Ovary (tissue), 9 donors: Measurements from ENCODE around the gene ADISSP. TPM values are rescaled to one million over a fixed set of nuclear protein-coding genes. Genes with fewer than 3 reads are reported as not detected.

ENCODE experiments used
- DNase-seq, 5 donors: peaks; one replicate each; pipeline ENCODE4 v3.0.0-alpha.2; 2019 to 2020
- H3K27ac ChIP-seq, 2 donors: fragments of 200-600 bp; one replicate each; pipeline versions ENCODE4 v1.5.1 to v1.8.0; 2019 to 2022
- H3K27me3 ChIP-seq: fragments of 200-600 bp; one replicate; pipeline ENCODE4 v1.8.0; 2022
- H3K36me3 ChIP-seq: fragments of 200-600 bp; sonication (generic); one replicate; pipeline ENCODE4 v1.5.1; 2019
- H3K4me1 ChIP-seq: one replicate; pipeline ENCODE4 v1.8.1; 2013; ENCODE audit warnings: mild to moderate bottlenecking, moderate library complexity; ENCODE audit not compliant: insufficient read depth
- H3K4me3 ChIP-seq: fragments of 200-600 bp; sonication (generic); one replicate; pipeline ENCODE4 v1.5.1; 2017
- H3K9me3 ChIP-seq, 2 donors: fragments of 200-600 bp in 1 of 2; sonication (generic) in 1 of 2; one replicate each; pipeline versions ENCODE4 v1.5.1 to v1.8.1; 2013 to 2019; ENCODE audit warnings: mild to moderate bottlenecking in 1 of 2, moderate library complexity in 1 of 2
- CTCF ChIP-seq, 3 donors: fragments of 450-650 bp in 2 of 3; fragments of 200-600 bp in 1 of 3; IDR thresholded peaks; one replicate each; pipeline versions ENCODE4 v1.5.1 to v1.8.0; 2016 to 2022; ENCODE audit warnings: antibody characterized with exemption in 3 of 3, mild to moderate bottlenecking in 1 of 3
- EP300 ChIP-seq: sonication (generic); formaldehyde crosslinking; IDR thresholded peaks from one replicate; pipeline ENCODE4 v1.6.1; 2017; ENCODE audit warnings: antibody characterized with exemption
- POLR2A ChIP-seq: fragments of 450-650 bp; IDR thresholded peaks from one replicate; pipeline ENCODE4 v1.6.1; 2017; ENCODE audit warnings: antibody characterized with exemption, mild to moderate bottlenecking, moderate library complexity
- WGBS, 3 donors: extraction: QIAGEN DNeasy Blood & Tissue Kit in 1 of 3; methylation state at CpG; one replicate each; pipeline versions ENCODE4 v1.1.5 to v1.1.7; 2013 to 2017; 5-methylcytosine and 5-hydroxymethylcytosine counted together
- intact Hi-C, 4 donors: fragments of 100-400 bp; cut with DNase I; formaldehyde crosslinking; loops; one replicate each; pipeline versions ENCODE4 v1.11.0 to v1.15.1; 2022 to 2023
- polyA plus RNA-seq, 2 donors: library from polyadenylated mRNA; stranded (reverse); fragments of 200-250 nt in 1 of 2; fragments of 350-450 nt in 1 of 2; fragmentation: Illumina TruSeq in 1 of 2; extraction: RNeasy Lipid Tissue Mini Kit (QIAGEN cat#74804) in 1 of 2; gene quantifications; one replicate each; pipeline ENCODE4 v1.2.3, GENCODE V29; 2013 to 2014
- total RNA-seq, 7 donors: library from RNA; depleted of rRNA in 2 of 7; stranded (reverse); fragments of >200 nt in 2 of 7; fragmentation: NEBNext Ultra II Directional in 3 of 7; extraction: Animal tissue kit (Norgen Biotek cat#: 25700) in 3 of 7; gene quantifications; one replicate each; pipeline versions ENCODE4 v1.1.0 to v1.2.4, GENCODE V29; 2016 to 2023
- donor health status: DM: no; HTN: no; CAD: no; lungs with moderate emphysema.
- donor health status: DM: no; HTN: no; CAD: no.
- donor health status: Bipolar disorder and iron deficiency.
- donor health status: DM: yes; HTN: yes; CAD: no.
- donor health status: DM: no; HTN: no; CAD: no.
- donor health status: DM: yes; HTN: yes; CAD: no.

ADISSP gene
- total and polyA plus RNA-seq, 9 donors: 11.5 to 124 (median 69.1) TPM

GRCh38 chr20:3766422-3767109 is 987 bp downstream of the ADISSP start:
- Histone ChIP-seq H3K27ac (peak overlapping the region; percentile 23 to 92), H3K9me3 (no peaks in the 10 kb centered on the region), H3K4me3 (peak overlapping the region; percentile 77), H3K36me3 (no peaks in the 10 kb centered on the region), H3K4me1 (peaks cover 15% of the 10 kb centered on the region), H3K27me3 (no peaks in the 10 kb centered on the region)
- intact Hi-C loops: loop anchor here in 1 of 4 donors (10.0 kb wide), 1 partner anchor 82 kb away; the partner anchor contains the start of gene ADAM33
- no peak for TF ChIP-seq CTCF (IDR thresholded peaks at IDR 0.05)
- WGBS, 3 donors: 5 to 9% (median 6%) methylated on average over 9 of the region's 9 CpGs
- DNase-seq: no peak

- no peak for DNase-seq
- no peaks in the 10 kb centered on the region for H3K27me3 ChIP-seq
- no peak for TF ChIP-seq CTCF (IDR thresholded peaks at IDR 0.05)
- no peak for TF ChIP-seq EP300
- TF ChIP-seq POLR2A: no peak
- H3K4me1 ChIP-seq: peaks cover 18% of the 10 kb centered on the region
- 30 to 48% (median 46%) methylated on average over 3 of the region's 3 CpGs for WGBS, 3 donors
- intact Hi-C loops: loop anchor here in 1 of 4 donors (10.0 kb wide), 1 partner anchor 81 kb away; the partner anchor contains the start of gene ADAM33
- H3K36me3 ChIP-seq: no peaks in the 10 kb centered on the region
- no peaks in the 10 kb centered on the region for H3K9me3 ChIP-seq
- H3K27ac ChIP-seq: peak overlapping the region in 1 of 2 donors; percentile 92
- no peak overlapping the region for H3K4me3 ChIP-seq
Measured at GRCh38 chr20:3765171-3765882, 2.2 kb downstream of the ADISSP start.

GRCh38 chr20:3764659-3765058 is 2.9 kb downstream of the ADISSP start:
- no peaks in the 10 kb centered on the region for H3K27me3 ChIP-seq
- H3K4me3 ChIP-seq: no peak overlapping the region
- H3K9me3 ChIP-seq: no peaks in the 10 kb centered on the region
- H3K27ac ChIP-seq: no peak overlapping the region
- WGBS, 3 donors: 79 to 89% (median 86%) methylated on average over 3 of the region's 3 CpGs
- intact Hi-C loops: loop anchor here in 1 of 4 donors (10.0 kb wide), 1 partner anchor 80 kb away; the partner anchor contains the start of gene ADAM33
- TF ChIP-seq POLR2A (no peak), CTCF (IDR thresholded peaks at IDR 0.05) (no peak), EP300 (no peak)
- no peak for DNase-seq
- H3K4me1 ChIP-seq: peaks cover 24% of the 10 kb centered on the region
- H3K36me3 ChIP-seq: no peaks in the 10 kb centered on the region

GRCh38 chr20:3763671-3764601 is 3.6 kb downstream of the ADISSP start:
- H3K36me3 ChIP-seq: no peaks in the 10 kb centered on the region
- H3K4me1 ChIP-seq: peaks cover 29% of the 10 kb centered on the region
- 82 to 89% (median 85%) methylated on average over 8 of the region's 8 CpGs for WGBS, 3 donors
- no peaks in the 10 kb centered on the region for H3K9me3 ChIP-seq
- intact Hi-C loops: loop anchor here in 1 of 4 donors (10.0 kb wide), 1 partner anchor 79 kb away; the partner anchor contains the start of gene ADAM33
- no peak overlapping the region for H3K27ac ChIP-seq
- no peak for TF ChIP-seq EP300
- H3K27me3 ChIP-seq: no peaks in the 10 kb centered on the region
- no peak overlapping the region for H3K4me3 ChIP-seq
- DNase-seq: no peak
